H1 (cell line): Measurements from ENCODE around the gene VPS11. TPM values are rescaled to one million over a fixed set of nuclear protein-coding genes. Genes with fewer than 3 reads are reported as not detected.

Experiments
- RNF2 ChIP-seq: fragments of 200-900, 300-1000 bp; sonication (generic); IDR thresholded peaks from 2 replicates; pipeline ENCODE4 v1.7.1; 2016; ENCODE audit warnings: borderline replicate concordance, low read depth, mild to moderate bottlenecking, antibody characterized with exemption, low read length; ENCODE audit not compliant: poor library complexity, severe bottlenecking; ENCODE audit errors: missing control alignments
- polyA plus RNA-seq, 7 experiments: library from polyadenylated mRNA; depleted of rRNA in 3 of 7; stranded (reverse) in 5 of 7; unstranded in 2 of 7; fragments of >200 nt in 5 of 7; fragments of 200-250 nt in 2 of 7; gene quantifications; 1 replicate in 5 of 7; 2 replicates in 1 of 7; 4 replicates in 1 of 7; pipeline versions ENCODE4 v1.2.1 to v1.2.3, GENCODE V29; 2011 to 2013; ENCODE audit warnings: missing spikeins in 2 of 7, mixed read lengths in 2 of 7
- total RNA-seq: library from RNA; stranded (reverse); fragmentation: NEBNext Ultra II Directional; extraction: Animal tissue kit (Norgen Biotek cat#: 25700); gene quantifications from 2 replicates; pipeline ENCODE4 v1.2.1, GENCODE V29; 2021

Gene VPS11
- total and polyA plus RNA-seq, 2 of the 8 experiments (the other 6 are each of a cell fraction or from before 2014, with no cell fraction given): 13.1 to 15.5 TPM

DNA sequence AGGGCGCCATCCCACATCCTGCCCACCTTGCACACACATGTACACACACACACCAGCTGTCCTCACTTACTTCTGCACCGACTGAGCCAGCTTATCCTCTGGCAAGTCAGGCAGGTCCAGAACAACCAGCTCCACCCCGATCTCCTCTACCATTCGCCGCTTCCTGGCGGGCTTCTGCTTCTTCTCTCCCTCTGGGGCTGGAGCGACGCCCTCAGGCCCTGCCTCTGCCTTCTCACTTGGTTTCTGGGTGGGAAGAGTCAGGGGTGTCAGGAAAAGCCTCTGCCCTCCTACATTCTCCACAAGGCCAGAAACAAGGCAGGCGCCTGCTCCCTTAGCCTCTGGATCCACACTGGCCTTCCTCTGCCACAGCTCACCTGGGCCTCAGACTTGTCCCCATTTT lies 19.0 kb upstream of the VPS11 start (continued):
- no peak for TF ChIP-seq RNF2
